Measurements from ENCODE around the gene KCTD7.
"Not testable (repeated sequence)": the region's sequence is repeated elsewhere in the genome, so short reads cannot be mapped to it uniquely, and the experiment has no call there.

Gene KCTD7

GRCh38 chr7:66682350-66683093 lies 53.8 kb downstream of the KCTD7 start:
- DNase-seq (ENCODE audit: low read depth) = no peak

GRCh38 chr7:66683094-66683769 lies 54.6 kb downstream of the KCTD7 start:
- DNase-seq (ENCODE audit: low read depth) = not testable (repeated sequence)

GRCh38 chr7:66683770-66684123 lies 55.1 kb downstream of the KCTD7 start:
- DNase-seq (ENCODE audit: low read depth) = no peak

- DNase-seq (ENCODE audit: low read depth) = not testable (repeated sequence)
Observed at GRCh38 chr7:66685663-66686062, 57.0 kb downstream of the KCTD7 start.

- no peak for DNase-seq (ENCODE audit: low read depth)
Observed at GRCh38 chr7:66687186-66687585, 58.5 kb downstream of the KCTD7 start.

GRCh38 chr7:66687672-66688071 lies 59.0 kb downstream of the KCTD7 start:
- not testable (repeated sequence) for DNase-seq (ENCODE audit: low read depth)

- DNase-seq (ENCODE audit: low read depth) = no peak
Observed at GRCh38 chr7:66689081-66689480, 60.4 kb downstream of the KCTD7 start.

GRCh38 chr7:66693331-66693730 lies 64.7 kb downstream of the KCTD7 start:
- no peak for DNase-seq (ENCODE audit: low read depth)

Measured in activated T-cell treated with anti-CD3 and anti-CD28 coated beads for 1 hour (primary cell).